Loucy (cell line): Measurements from ENCODE around the gene VAV1.

Experiments
- H2AFZ ChIP-seq: fragments of 200-600 bp; sonication (generic); 2 replicates; pipeline ENCODE4 v1.6.0; 2016; ENCODE audit warnings: antibody characterized with exemption, mild to moderate bottlenecking, low read length, moderate library complexity
- H3F3A ChIP-seq: fragments of 200-600 bp; 2 replicates; pipeline ENCODE4 v1.6.0; 2016; ENCODE audit warnings: antibody characterized with exemption, low read depth, mild to moderate bottlenecking
- H3K27me3 ChIP-seq: fragments of 200-600 bp; sonication (generic); 2 replicates; pipeline ENCODE4 v1.6.1; 2014; ENCODE audit warnings: low read length, mild to moderate bottlenecking; ENCODE audit not compliant: insufficient read depth, poor library complexity, severe bottlenecking
- H3K36me3 ChIP-seq: fragments of 200-600 bp; sonication (generic); 2 replicates; pipeline ENCODE4 v1.6.1; 2016; ENCODE audit warnings: low read length; ENCODE audit not compliant: insufficient read depth
- H3K4me1 ChIP-seq: fragments of 200-600 bp; sonication (generic); 2 replicates; pipeline ENCODE4 v1.5.1; 2014; ENCODE audit warnings: low read length, mild to moderate bottlenecking; ENCODE audit not compliant: insufficient read depth, poor library complexity, severe bottlenecking
- H3K4me2 ChIP-seq: fragments of 200-600 bp; sonication (generic); 2 replicates; pipeline ENCODE4 v1.6.0; 2014; ENCODE audit warnings: antibody characterized with exemption, low read length, low read depth, mild to moderate bottlenecking; ENCODE audit not compliant: poor library complexity, severe bottlenecking
- H3K4me3 ChIP-seq: fragments of 200-600 bp; sonication (generic); 2 replicates; pipeline ENCODE4 v1.5.1; 2014; ENCODE audit warnings: low read length, mild to moderate bottlenecking, mixed read lengths; ENCODE audit not compliant: poor library complexity, severe bottlenecking
- H3K79me2 ChIP-seq: fragments of 200-600 bp; sonication (generic); 2 replicates; pipeline ENCODE4 v1.6.1; 2014; ENCODE audit warnings: low read length; ENCODE audit not compliant: insufficient read depth
- H3K9ac ChIP-seq: fragments of 200-600 bp; sonication (generic); 2 replicates; pipeline ENCODE4 v1.6.0; 2014; ENCODE audit warnings: mild to moderate bottlenecking, low read depth, low read length, moderate library complexity; ENCODE audit not compliant: poor library complexity, severe bottlenecking
- H3K9me2 ChIP-seq: fragments of 200-600 bp; sonication (generic); replicated peaks from 2 replicates; pipeline ENCODE4 v1.6.1; 2016; ENCODE audit warnings: low read depth, low read length, mixed read lengths
- H3K9me3 ChIP-seq: fragments of 200-600 bp; sonication (generic); 2 replicates; pipeline ENCODE4 v1.6.1; 2014; ENCODE audit warnings: mild to moderate bottlenecking, antibody characterized with exemption, low read length, low read depth; ENCODE audit not compliant: insufficient read depth
- H4K20me1 ChIP-seq: fragments of 200-600 bp; sonication (generic); 2 replicates; pipeline ENCODE4 v1.6.0; 2014; ENCODE audit warnings: antibody characterized with exemption, low read length, mild to moderate bottlenecking; ENCODE audit not compliant: insufficient read depth, poor library complexity, severe bottlenecking
- EZH2phosphoT487 ChIP-seq: fragments of 200-600 bp; IDR thresholded peaks from 2 replicates; pipeline ENCODE4 v1.6.1; 2018; ENCODE audit warnings: antibody characterized with exemption, mild to moderate bottlenecking, moderate library complexity, borderline replicate concordance
- TF ChIP-seq, protein P1 (sequence below): fragments of 200-600 bp; sonication (generic); conservative IDR thresholded peaks from 2 replicates; pipeline ENCODE4 v1.5.1; 2014; ENCODE audit warnings: mild to moderate bottlenecking, antibody characterized with exemption, low read length

The VAV1 gene

DNA sequence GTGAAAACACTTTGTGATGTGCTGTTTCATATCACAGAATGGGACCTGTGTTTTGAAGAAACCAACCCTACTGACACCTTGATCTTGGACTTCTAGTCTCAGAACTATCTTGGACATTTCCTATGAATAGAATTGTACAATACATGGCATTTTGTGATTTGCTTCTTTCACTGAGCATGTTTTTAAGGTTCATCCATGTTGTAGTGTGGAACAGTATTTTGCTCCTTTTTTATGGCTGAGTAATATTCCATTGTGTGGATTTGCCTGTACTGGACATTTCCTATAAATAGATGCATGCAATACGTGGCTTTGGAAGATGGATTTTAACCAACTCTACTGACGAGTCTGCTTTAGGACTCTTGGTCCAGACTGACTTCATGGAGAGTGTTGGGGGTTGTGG, 46.8 kb downstream of the VAV1 start:
- peaks cover 66% of the 10 kb centered on the region for H3K36me3 ChIP-seq
- no peaks in the 10 kb centered on the region for H3K4me1 ChIP-seq
- H4K20me1 ChIP-seq: peaks cover 34% of the 10 kb centered on the region
- TF ChIP-seq EZH2phosphoT487: no peak
- TF ChIP-seq, protein P1, sequence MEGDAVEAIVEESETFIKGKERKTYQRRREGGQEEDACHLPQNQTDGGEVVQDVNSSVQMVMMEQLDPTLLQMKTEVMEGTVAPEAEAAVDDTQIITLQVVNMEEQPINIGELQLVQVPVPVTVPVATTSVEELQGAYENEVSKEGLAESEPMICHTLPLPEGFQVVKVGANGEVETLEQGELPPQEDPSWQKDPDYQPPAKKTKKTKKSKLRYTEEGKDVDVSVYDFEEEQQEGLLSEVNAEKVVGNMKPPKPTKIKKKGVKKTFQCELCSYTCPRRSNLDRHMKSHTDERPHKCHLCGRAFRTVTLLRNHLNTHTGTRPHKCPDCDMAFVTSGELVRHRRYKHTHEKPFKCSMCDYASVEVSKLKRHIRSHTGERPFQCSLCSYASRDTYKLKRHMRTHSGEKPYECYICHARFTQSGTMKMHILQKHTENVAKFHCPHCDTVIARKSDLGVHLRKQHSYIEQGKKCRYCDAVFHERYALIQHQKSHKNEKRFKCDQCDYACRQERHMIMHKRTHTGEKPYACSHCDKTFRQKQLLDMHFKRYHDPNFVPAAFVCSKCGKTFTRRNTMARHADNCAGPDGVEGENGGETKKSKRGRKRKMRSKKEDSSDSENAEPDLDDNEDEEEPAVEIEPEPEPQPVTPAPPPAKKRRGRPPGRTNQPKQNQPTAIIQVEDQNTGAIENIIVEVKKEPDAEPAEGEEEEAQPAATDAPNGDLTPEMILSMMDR: no peak
- H3K79me2 ChIP-seq: peaks cover 64% of the 10 kb centered on the region
- no peaks in the 10 kb centered on the region for H3K9me2 ChIP-seq
- H3K9ac ChIP-seq: no peak overlapping the region
- no peak overlapping the region for H3K4me3 ChIP-seq
- no peaks in the 10 kb centered on the region for H3K27me3 ChIP-seq
- peaks cover 7% of the 10 kb centered on the region; the same call in 1 of the 2 replicates for H3K9me3 ChIP-seq
- no peak overlapping the region for H3K4me2 ChIP-seq
- H3F3A ChIP-seq: no peaks in the 10 kb centered on the region
- no peak overlapping the region for H2AFZ ChIP-seq

DNA sequence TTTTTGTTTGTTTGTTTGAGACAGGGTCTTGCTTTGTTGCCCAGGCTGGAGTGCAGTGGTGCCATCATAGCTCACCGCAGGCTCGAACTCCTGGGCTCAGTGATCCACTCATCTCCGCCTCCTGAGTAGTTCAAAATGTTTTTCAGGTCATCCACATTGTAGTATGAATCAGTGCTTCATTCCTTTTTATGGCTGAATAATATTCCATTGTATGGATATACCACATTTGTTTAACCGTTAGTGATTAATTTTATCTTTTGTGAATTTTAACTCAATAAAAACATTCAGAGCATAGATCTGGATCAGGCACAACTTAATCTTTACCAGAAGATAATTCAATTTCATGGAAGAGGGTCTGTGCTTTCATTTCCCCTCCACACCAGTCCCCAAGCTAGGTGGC, 47.7 kb downstream of the VAV1 start:
- Histone ChIP-seq H3K79me2 (peaks cover 54% of the 10 kb centered on the region), H3F3A (no peaks in the 10 kb centered on the region), H3K4me2 (no peak overlapping the region), H2AFZ (no peak overlapping the region), H3K9me3 (peaks cover 7% of the 10 kb centered on the region; the same call in 1 of the 2 replicates), H3K27me3 (no peaks in the 10 kb centered on the region), H3K36me3 (peaks cover 74% of the 10 kb centered on the region), H4K20me1 (peaks cover 31% of the 10 kb centered on the region), H3K9me2 (no peaks in the 10 kb centered on the region), H3K4me3 (no peak overlapping the region), H3K4me1 (no peaks in the 10 kb centered on the region), H3K9ac (no peak overlapping the region)
- no peak for TF ChIP-seq EZH2phosphoT487
- TF ChIP-seq, protein P1: no peak

DNA sequence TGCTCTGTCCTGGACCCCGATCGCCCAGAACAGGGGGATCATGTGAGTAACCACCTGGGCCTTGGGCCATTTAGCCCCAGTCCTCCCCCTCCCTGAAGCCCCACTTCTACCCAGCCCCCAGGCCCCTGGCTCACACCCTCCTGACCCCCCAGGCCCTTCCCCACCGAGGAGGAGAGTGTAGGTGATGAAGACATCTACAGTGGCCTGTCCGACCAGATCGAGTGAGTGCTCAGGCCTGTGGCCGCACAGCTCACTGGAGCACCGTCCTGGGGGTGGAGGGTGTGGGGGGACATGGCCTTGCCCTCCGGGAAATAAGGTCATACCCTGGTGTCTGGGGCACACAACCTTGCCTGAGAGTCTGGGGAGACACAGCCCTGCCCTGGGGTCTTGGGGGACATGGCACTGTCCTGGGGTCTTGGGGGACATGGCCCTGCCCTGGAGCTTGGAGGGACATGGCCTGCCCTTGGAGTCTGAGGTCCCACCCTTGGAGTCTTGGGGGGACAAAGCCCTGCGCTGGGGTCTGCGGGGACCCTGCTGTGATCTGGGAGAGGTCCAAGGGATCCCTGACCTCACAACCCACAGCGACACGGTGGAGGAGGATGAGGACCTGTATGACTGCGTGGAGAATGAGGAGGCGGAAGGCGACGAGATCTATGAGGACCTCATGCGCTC, 49.3 kb downstream of the VAV1 start:
- no peaks in the 10 kb centered on the region for H3F3A ChIP-seq
- no peak overlapping the region for H3K4me3 ChIP-seq
- H3K27me3 ChIP-seq: no peaks in the 10 kb centered on the region
- peaks cover 39% of the 10 kb centered on the region for H3K79me2 ChIP-seq
- H3K4me2 ChIP-seq: no peak overlapping the region
- TF ChIP-seq EZH2phosphoT487: no peak
- TF ChIP-seq, protein P1: no peak
- H2AFZ ChIP-seq: no peak overlapping the region
- peaks cover 7% of the 10 kb centered on the region; the same call in 1 of the 2 replicates for H3K9me3 ChIP-seq
- H3K4me1 ChIP-seq: no peaks in the 10 kb centered on the region
- H3K9me2 ChIP-seq: no peaks in the 10 kb centered on the region
- peaks cover 26% of the 10 kb centered on the region for H4K20me1 ChIP-seq
- peaks cover 78% of the 10 kb centered on the region for H3K36me3 ChIP-seq
- no peak overlapping the region for H3K9ac ChIP-seq
